ENCODE results near the gene DCTN2.

GRCh38 chr12:57529831-57530230, 17.2 kb downstream of the DCTN2 start:
- TF ChIP-seq CTCF (IDR thresholded peaks at IDR 0.05) (no peak), POLR2A (IDR thresholded peaks at IDR 0.05) (no peak)

Data from testis (tissue), 2 donors.